H1 (cell line): ENCODE measurements around the gene DBP. TPM values are rescaled to one million over a fixed set of nuclear protein-coding genes. Genes with fewer than 3 reads are reported as not detected.

Experiments
- CTCF ChIA-PET: fragments of 300-600 bp; sonication (Branson Sonifier 250); formaldehyde crosslinking; loops from one replicate; lab custom pipeline; 2021; ENCODE audit not compliant: partially characterized antibody; lab: Charles Lee
- POLR2A ChIA-PET: fragments of 300-600 bp; sonication (Branson Sonifier 250); formaldehyde crosslinking; loops from one replicate; lab custom pipeline; 2021; ENCODE audit warnings: inconsistent platforms; ENCODE audit not compliant: partially characterized antibody; lab: Charles Lee
- DNase-seq, 2 experiments: peaks; one replicate each; pipeline versions ENCODE4 v3.0.0 to v3.0.0-alpha.2; 2010 to 2022; ENCODE audit warnings: low spot score in 2 of 2, low read depth in 1 of 2, mixed read lengths in 1 of 2
- FAIRE-seq: peaks from 2 replicates; lab custom pipeline; 2011; peaks lifted over from hg19 to GRCh38; lab: Jason Lieb, UNC
- H2AFZ ChIP-seq: 2 replicates; pipeline ENCODE4 v1.8.1; 2012; ENCODE audit warnings: low read length, inconsistent platforms
- H2AK5ac ChIP-seq: 2 replicates; pipeline ENCODE4 v1.6.1; 2013; ENCODE audit warnings: low read depth, low read length
- H2BK120ac ChIP-seq: replicated peaks from 2 replicates; pipeline ENCODE3; 2013; ENCODE audit warnings: low read depth, low read length, inconsistent platforms
- H2BK12ac ChIP-seq: 2 replicates; pipeline ENCODE4 v1.6.1; 2013; ENCODE audit warnings: low read depth, low read length
- H2BK15ac ChIP-seq: 2 replicates; pipeline ENCODE4 v1.6.1; 2013; ENCODE audit warnings: low read length
- H2BK20ac ChIP-seq: 2 replicates; pipeline ENCODE4 v1.6.1; 2013; ENCODE audit warnings: low read length
- H2BK5ac ChIP-seq: 2 replicates; pipeline ENCODE4 v1.6.1; 2013; ENCODE audit warnings: low read depth, low read length
- H3K14ac ChIP-seq: 2 replicates; pipeline ENCODE4 v1.6.1; 2013; ENCODE audit warnings: inconsistent platforms; ENCODE audit not compliant: insufficient read length
- H3K18ac ChIP-seq: 2 replicates; pipeline ENCODE4 v1.6.1; 2013; ENCODE audit warnings: low read length; ENCODE audit errors: extremely low read depth
- H3K23ac ChIP-seq: 2 replicates; pipeline ENCODE4 v1.6.1; 2013; ENCODE audit warnings: inconsistent platforms; ENCODE audit not compliant: insufficient read length
- H3K23me2 ChIP-seq: 2 replicates; pipeline ENCODE4 v1.6.1; 2013; ENCODE audit warnings: low read depth, low read length
- H3K27ac ChIP-seq: 2 replicates; pipeline ENCODE4 v1.6.1; 2011; ENCODE audit warnings: low read depth, low read length, inconsistent platforms
- H3K27me3 ChIP-seq, 4 experiments: replicated peaks in 1 of 4; 1 replicate in 1 of 4; 2 replicates in 3 of 4; pipeline versions ENCODE4 v1.6.1 to v1.8.1; 2011 to 2013; ENCODE audit warnings: low read length in 3 of 4, mild to moderate bottlenecking in 3 of 4, inconsistent platforms in 2 of 4, mixed read lengths in 2 of 4, moderate library complexity in 1 of 4; ENCODE audit not compliant: control insufficient read depth in 3 of 4, insufficient read depth in 3 of 4; ENCODE audit errors: extremely low read depth in 1 of 4
- H3K36me3 ChIP-seq, 4 experiments: 2 replicates each; pipeline versions ENCODE4 v1.6.1 to v1.8.1; 2011 to 2013; ENCODE audit warnings: mild to moderate bottlenecking in 4 of 4, low read length in 3 of 4, moderate library complexity in 2 of 4, control low read depth in 1 of 4, inconsistent platforms in 1 of 4; ENCODE audit not compliant: insufficient read depth in 4 of 4, control insufficient read depth in 2 of 4
- H3K4ac ChIP-seq: replicated peaks from 2 replicates; pipeline ENCODE3; 2013; ENCODE audit warnings: low read length, low read depth, mixed read lengths, inconsistent platforms; ENCODE audit not compliant: insufficient read length
- H3K4me1 ChIP-seq, 4 experiments: replicated peaks in 1 of 4; 1 replicate in 1 of 4; 2 replicates in 3 of 4; pipeline versions ENCODE4 v1.6.1 to v1.8.1; 2011 to 2013; ENCODE audit warnings: low read length in 3 of 4, inconsistent platforms in 2 of 4, mixed read lengths in 1 of 4; ENCODE audit not compliant: insufficient read depth in 4 of 4, control insufficient read depth in 3 of 4
- H3K4me2 ChIP-seq, 2 experiments: 2 replicates each; pipeline versions ENCODE4 v1.6.1 to v1.8.1; 2011 to 2013; ENCODE audit warnings: low read depth in 2 of 2, low read length in 2 of 2, control low read depth in 1 of 2, inconsistent platforms in 1 of 2, mild to moderate bottlenecking in 1 of 2; ENCODE audit not compliant: insufficient read depth in 1 of 2
- H3K4me3 ChIP-seq, 4 experiments: fragments of 200-600, 300-600 bp in 1 of 4; sonication (generic), shearing (Covaris generic), sonication (Bioruptor Twin) in 1 of 4; 2 replicates each; pipeline versions ENCODE4 v1.5.1 to v1.8.1; 2011 to 2016; ENCODE audit warnings: low read length in 4 of 4, low read depth in 3 of 4, control low read depth in 2 of 4, inconsistent platforms in 2 of 4, mild to moderate bottlenecking in 2 of 4, mixed read lengths in 1 of 4, moderate library complexity in 1 of 4; ENCODE audit not compliant: insufficient read depth in 2 of 4; ENCODE audit errors: extremely low read depth in 1 of 4
- H3K56ac ChIP-seq: replicated peaks from 2 replicates; pipeline ENCODE3; 2013; ENCODE audit warnings: low read depth, mild to moderate bottlenecking, mixed read lengths, low read length, inconsistent platforms; ENCODE audit not compliant: insufficient read length
- H3K79me1 ChIP-seq: 2 replicates; pipeline ENCODE4 v1.6.1; 2013; ENCODE audit warnings: low read depth, low read length, control low read depth
- H3K79me2 ChIP-seq, 2 experiments: 2 replicates each; pipeline versions ENCODE4 v1.6.1 to v1.8.1; 2012 to 2013; ENCODE audit warnings: low read length in 2 of 2, mild to moderate bottlenecking in 2 of 2, inconsistent platforms in 1 of 2; ENCODE audit not compliant: insufficient read depth in 2 of 2, control insufficient read depth in 1 of 2
- H3K9ac ChIP-seq, 4 experiments: replicated peaks in 1 of 4; 1 replicate in 1 of 4; 2 replicates in 3 of 4; pipeline versions ENCODE4 v1.6.1 to v1.8.1; 2011 to 2013; ENCODE audit warnings: low read depth in 3 of 4, low read length in 3 of 4, control low read depth in 2 of 4, mild to moderate bottlenecking in 2 of 4, moderate library complexity in 2 of 4, inconsistent platforms in 1 of 4; ENCODE audit errors: extremely low read depth in 1 of 4
- H3K9me3 ChIP-seq, 2 experiments: 2 replicates each; pipeline versions ENCODE4 v1.6.1 to v1.8.1; 2012 to 2013; ENCODE audit warnings: mild to moderate bottlenecking in 2 of 2, moderate library complexity in 2 of 2, control low read depth in 1 of 2, inconsistent platforms in 1 of 2, low read depth in 1 of 2, low read length in 1 of 2, mixed read lengths in 1 of 2; ENCODE audit not compliant: insufficient read depth in 2 of 2
- H4K20me1 ChIP-seq, 2 experiments: replicated peaks in 1 of 2; 2 replicates each; pipeline versions ENCODE3 to v1.8.1; 2011 to 2013; ENCODE audit warnings: inconsistent platforms in 2 of 2, low read length in 2 of 2, mild to moderate bottlenecking in 1 of 2; ENCODE audit not compliant: insufficient read depth in 2 of 2, control insufficient read depth in 1 of 2
- H4K5ac ChIP-seq: 2 replicates; pipeline ENCODE4 v1.6.1; 2013; ENCODE audit warnings: low read length, low read depth, mixed read lengths, inconsistent platforms; ENCODE audit not compliant: insufficient read length
- H4K8ac ChIP-seq: 2 replicates; pipeline ENCODE4 v1.8.0; 2013; ENCODE audit warnings: mild to moderate bottlenecking, moderate library complexity, low read length, inconsistent platforms; ENCODE audit not compliant: insufficient read depth; ENCODE audit errors: extremely low read depth
- H4K91ac ChIP-seq: replicated peaks from 2 replicates; pipeline ENCODE3; 2013; ENCODE audit warnings: low read length, mixed read lengths, inconsistent platforms; ENCODE audit not compliant: insufficient read length
- ATF2 ChIP-seq: IDR thresholded peaks from 2 replicates; pipeline ENCODE4 v1.6.1; 2012; ENCODE audit warnings: low read length, inconsistent platforms
- BACH1 ChIP-seq: IDR thresholded peaks from 2 replicates; pipeline ENCODE4 v1.6.1; 2012; ENCODE audit warnings: low read length, improper control_type of control experiment
- JUN ChIP-seq: IDR thresholded peaks from 2 replicates; pipeline ENCODE4 v1.6.1; 2011; ENCODE audit warnings: low read depth, mild to moderate bottlenecking, improper control_type of control experiment, low read length
- NRF1 ChIP-seq: IDR thresholded peaks from 2 replicates; pipeline ENCODE4 v1.6.1; 2011; ENCODE audit warnings: mild to moderate bottlenecking, low read depth, low read length, improper control_type of control experiment
- POU5F1 ChIP-seq: IDR thresholded peaks from 2 replicates; pipeline ENCODE4 v1.6.1; 2011; ENCODE audit warnings: low read depth, mild to moderate bottlenecking, low read length, moderate library complexity
- RFX5 ChIP-seq: IDR thresholded peaks from 2 replicates; pipeline ENCODE4 v1.6.1; 2011; ENCODE audit warnings: low read depth, low read length, improper control_type of control experiment, borderline replicate concordance
- SUZ12 ChIP-seq: fragments of 200-600 bp; sonication (generic); IDR thresholded peaks from 2 replicates; pipeline ENCODE4 v1.6.1; 2012; ENCODE audit warnings: mild to moderate bottlenecking, inconsistent platforms, low read length, moderate library complexity, mixed read lengths
- WGBS, 2 experiments: shearing (Covaris generic) in 1 of 2; methylation state at CpG; one replicate each; pipeline versions ENCODE4 v1.1.6 to v1.1.7; 2013 to 2015; ENCODE audit warnings: low lambda C conversion rate in 2 of 2, mixed read lengths in 2 of 2, inconsistent platforms in 1 of 2, low coverage in 1 of 2, missing lambda C conversion rate in 1 of 2; ENCODE audit not compliant: insufficient replicate concordance in 2 of 2, insufficient coverage in 1 of 2, insufficient read length in 1 of 2; ENCODE audit errors: extremely low coverage in 1 of 2, missing lambda C conversion rate in 1 of 2; 5-methylcytosine and 5-hydroxymethylcytosine counted together
- polyA plus RNA-seq, 7 experiments: library from polyadenylated mRNA; depleted of rRNA in 3 of 7; stranded (reverse) in 5 of 7; unstranded in 2 of 7; fragments of >200 nt in 5 of 7; fragments of 200-250 nt in 2 of 7; gene quantifications; 1 replicate in 5 of 7; 2 replicates in 1 of 7; 4 replicates in 1 of 7; pipeline versions ENCODE4 v1.2.1 to v1.2.3, GENCODE V29; 2011 to 2013; ENCODE audit warnings: missing spikeins in 2 of 7, mixed read lengths in 2 of 7
- total RNA-seq: library from RNA; stranded (reverse); fragmentation: NEBNext Ultra II Directional; extraction: Animal tissue kit (Norgen Biotek cat#: 25700); gene quantifications from 2 replicates; pipeline ENCODE4 v1.2.1, GENCODE V29; 2021

Gene DBP
- total and polyA plus RNA-seq, 2 of the 8 experiments (the other 6 are each of a cell fraction or from before 2014, with no cell fraction given) = 7.5 to 8.3 TPM

GRCh38 chr19:48596679-48597465, 40.3 kb downstream of the DBP start:
- Histone ChIP-seq H3K79me2 (no peaks in the 10 kb centered on the region), H3K27me3 (0 out of 7 replicates have a peak, but pooled peaks cover 0 to 2% (median 0%) of the 10 kb centered on the region in 4 experiments), H3K4me3 (no peak overlapping the region), H2AFZ (no peak overlapping the region), H3K27ac (no peak overlapping the region), H3K56ac (no peak overlapping the region), H3K18ac (no peak overlapping the region), H4K91ac (no peak overlapping the region), H4K8ac (peak overlapping the region; percentile 90), H3K14ac (no peak overlapping the region), H2BK120ac (no peak overlapping the region), H3K4me2 (no peak overlapping the region), H3K36me3 (no peaks in the 10 kb centered on the region), H3K23me2 (no peaks in the 10 kb centered on the region; the same call in 1 of the 2 replicates), H2AK5ac (no peak overlapping the region), H3K9ac (no peak overlapping the region), H4K20me1 (peaks cover 0 to 2% of the 10 kb centered on the region in 2 experiments), H2BK12ac (peak overlapping the region; percentile 39; the same call in 1 of the 2 replicates), H2BK15ac (no peak overlapping the region), H4K5ac (no peak overlapping the region), H2BK20ac (no peak overlapping the region), H2BK5ac (no peak overlapping the region), H3K79me1 (no peaks in the 10 kb centered on the region), H3K4me1 (no peaks in the 10 kb centered on the region), H3K9me3 (no peaks in the 10 kb centered on the region), H3K23ac (no peak overlapping the region), H3K4ac (no peak overlapping the region)
- ChIA-PET POLR2A (interaction anchor here (16.9 kb wide), 1 partner anchor 19 kb away, joined by 175 read pairs; the partner anchor contains the start of genes FAM83E, RPL18 and SPHK2), CTCF (interaction anchor here (1.1 to 1.2 kb wide), 2 partner anchors 9 to 13 kb away, joined by 4 read pairs; no protein-coding TSS in a partner anchor)
- FAIRE-seq = no peak
- TF ChIP-seq ATF2 (no peak), JUN (no peak), NRF1 (no peak), RFX5 (no peak), BACH1 (no peak), SUZ12 (no peak), POU5F1 (no peak)
- DNase-seq = no peak
- WGBS, 2 experiments = 90% methylated on average over 38 of the region's 39 CpGs; no CpG with 5 or more reads in 1 of the 2 experiments
